ENCODE data around the gene CTBP2. TPM values are rescaled to one million over a fixed set of nuclear protein-coding genes. Genes with fewer than 3 reads are reported as not detected.

Gene CTBP2
- total RNA-seq, 4 donors from 2014 or later, result 74.8 to 103 (median 79.2) TPM

- ATAC-seq, result no peak
- TF ChIP-seq EP300 (IDR thresholded peaks at IDR 0.05) (no peak), POLR2A (IDR thresholded peaks at IDR 0.05) (no peak), POLR2AphosphoS5 (IDR thresholded peaks at IDR 0.05) (no peak)
- TF ChIP-seq, protein P1, sequence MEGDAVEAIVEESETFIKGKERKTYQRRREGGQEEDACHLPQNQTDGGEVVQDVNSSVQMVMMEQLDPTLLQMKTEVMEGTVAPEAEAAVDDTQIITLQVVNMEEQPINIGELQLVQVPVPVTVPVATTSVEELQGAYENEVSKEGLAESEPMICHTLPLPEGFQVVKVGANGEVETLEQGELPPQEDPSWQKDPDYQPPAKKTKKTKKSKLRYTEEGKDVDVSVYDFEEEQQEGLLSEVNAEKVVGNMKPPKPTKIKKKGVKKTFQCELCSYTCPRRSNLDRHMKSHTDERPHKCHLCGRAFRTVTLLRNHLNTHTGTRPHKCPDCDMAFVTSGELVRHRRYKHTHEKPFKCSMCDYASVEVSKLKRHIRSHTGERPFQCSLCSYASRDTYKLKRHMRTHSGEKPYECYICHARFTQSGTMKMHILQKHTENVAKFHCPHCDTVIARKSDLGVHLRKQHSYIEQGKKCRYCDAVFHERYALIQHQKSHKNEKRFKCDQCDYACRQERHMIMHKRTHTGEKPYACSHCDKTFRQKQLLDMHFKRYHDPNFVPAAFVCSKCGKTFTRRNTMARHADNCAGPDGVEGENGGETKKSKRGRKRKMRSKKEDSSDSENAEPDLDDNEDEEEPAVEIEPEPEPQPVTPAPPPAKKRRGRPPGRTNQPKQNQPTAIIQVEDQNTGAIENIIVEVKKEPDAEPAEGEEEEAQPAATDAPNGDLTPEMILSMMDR (IDR thresholded peaks at IDR 0.05), result no peak
These were observed 44.2 kb downstream of the CTBP2 start for GRCh38 chr10:125116041-125116649.

GRCh38 chr10:125115409-125115808 is 45.0 kb downstream of the CTBP2 start:
- H3K4me1 ChIP-seq, result peaks cover 17 to 97% (median 44%) of the 10 kb centered on the region in 3 donors

More at GRCh38 chr10:125116041-125116649, 44.2 kb downstream of the CTBP2 start:
- 100% methylated on average over 2 of the region's 16 CpGs; no CpG with 5 or more reads in 1 of the 2 donors for WGBS, 2 donors (ENCODE audit: low coverage in 1 of 2)
- Histone ChIP-seq H3K27me3 (no peaks in the 10 kb centered on the region), H3K27ac (peak overlapping the region in 3 of 4 donors; percentile 38 to 85 (median 78)), H3K4me1 (peaks cover 17 to 97% (median 49%) of the 10 kb centered on the region in 3 donors), H3K9me3 (no peaks in the 10 kb centered on the region), H3K36me3 (no peaks in the 10 kb centered on the region), H3K4me3 (no peak overlapping the region)

DNA sequence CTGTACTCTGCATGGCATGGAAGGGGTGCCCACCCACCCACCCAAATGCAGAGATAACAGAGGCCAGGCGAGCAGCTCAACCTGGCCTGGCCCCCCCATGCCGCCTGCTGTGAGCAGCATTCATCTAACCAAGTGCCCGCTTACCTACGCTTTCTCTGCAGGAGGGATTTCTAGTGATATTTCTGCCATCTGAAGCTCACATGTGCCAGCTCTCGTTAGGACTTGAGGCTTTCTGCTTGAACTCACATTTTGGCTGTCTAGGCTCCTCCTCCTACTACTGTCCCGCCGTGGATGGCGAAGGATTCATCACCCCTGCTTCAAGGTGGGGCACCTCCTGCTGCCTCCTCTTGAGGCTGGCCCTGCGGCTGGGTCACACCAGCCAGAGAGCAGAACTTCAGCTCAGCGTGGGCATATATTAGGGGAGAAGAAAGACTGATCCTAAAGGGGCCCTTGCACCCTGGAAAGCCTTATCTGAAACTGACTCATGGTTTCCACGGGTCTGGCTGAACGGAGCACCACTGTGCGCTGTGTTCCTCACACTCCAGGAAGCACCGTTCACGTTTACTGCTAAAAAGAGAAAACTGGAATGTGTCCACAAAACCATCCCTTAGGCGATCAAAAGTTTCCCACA is 45.5 kb downstream of the CTBP2 start:
- H3K4me3 ChIP-seq, result no peak overlapping the region
- no peaks in the 10 kb centered on the region for H3K27me3 ChIP-seq
- peaks cover 17 to 94% (median 39%) of the 10 kb centered on the region in 3 donors for H3K4me1 ChIP-seq

More at GRCh38 chr10:125115409-125115808, 45.0 kb downstream of the CTBP2 start:
- no peaks in the 10 kb centered on the region for H3K27me3 ChIP-seq
- TF ChIP-seq, protein P1 (IDR thresholded peaks at IDR 0.05), result no peak
- no peak for TF ChIP-seq POLR2A (IDR thresholded peaks at IDR 0.05)
- TF ChIP-seq EP300 (IDR thresholded peaks at IDR 0.05), result no peak
- no peak for TF ChIP-seq POLR2AphosphoS5 (IDR thresholded peaks at IDR 0.05)
- 76 to 96% methylated on average over 3 to 4 of the region's 5 CpGs for WGBS, 2 donors (ENCODE audit: low coverage in 1 of 2)
- peak overlapping the region in 3 of 4 donors; percentile 38 to 85 (median 78) for H3K27ac ChIP-seq
- H3K4me3 ChIP-seq, result no peak overlapping the region
- ATAC-seq, result no peak
- no peaks in the 10 kb centered on the region for H3K9me3 ChIP-seq
- peaks cover 0 to 5% of the 10 kb centered on the region in 2 donors for H3K36me3 ChIP-seq

GRCh38 chr10:125113691-125114371 is 46.5 kb downstream of the CTBP2 start:
- H3K9me3 ChIP-seq, result no peaks in the 10 kb centered on the region
- H3K27me3 ChIP-seq, result no peaks in the 10 kb centered on the region
- peak overlapping the region in 1 of 2 donors; percentile 6 for H3K4me3 ChIP-seq
- H3K4me1 ChIP-seq, result peaks cover 14 to 83% (median 32%) of the 10 kb centered on the region in 3 donors
- H3K27ac ChIP-seq, result peak overlapping the region; percentile 46 to 85 (median 72)
- peaks cover 0 to 21% of the 10 kb centered on the region in 2 donors for H3K36me3 ChIP-seq
- TF ChIP-seq, protein P1 (IDR thresholded peaks at IDR 0.05), result no peak
- no peak for TF ChIP-seq EP300 (IDR thresholded peaks at IDR 0.05)
- no peak for TF ChIP-seq POLR2A (IDR thresholded peaks at IDR 0.05)
- no peak for TF ChIP-seq POLR2AphosphoS5 (IDR thresholded peaks at IDR 0.05)
- 17 to 23% methylated on average over 14 to 15 of the region's 20 CpGs for WGBS, 2 donors (ENCODE audit: low coverage in 1 of 2)
- ATAC-seq, result peak; percentile 11

More for the DNA sequence above, 45.5 kb downstream of the CTBP2 start:
- H3K36me3 ChIP-seq, result peaks cover 0 to 10% of the 10 kb centered on the region in 2 donors
- no peak for ATAC-seq
- TF ChIP-seq EP300 (IDR thresholded peaks at IDR 0.05) (no peak), POLR2A (IDR thresholded peaks at IDR 0.05) (no peak), POLR2AphosphoS5 (IDR thresholded peaks at IDR 0.05) (no peak)
- TF ChIP-seq, protein P1 (IDR thresholded peaks at IDR 0.05), result no peak
- WGBS, 2 donors (ENCODE audit: low coverage in 1 of 2), result 79 to 81% methylated on average over 3 to 7 of the region's 16 CpGs
- peak overlapping the region; percentile 46 to 85 (median 72) for H3K27ac ChIP-seq
- H3K9me3 ChIP-seq, result no peaks in the 10 kb centered on the region

Data from gastroesophageal sphincter (tissue), 4 donors.